ENCODE measurements around the gene ANKRD23.

ANKRD23 gene

GRCh38 chr2:96792772-96793749 lies 50.8 kb downstream of the ANKRD23 start:
- no peak for DNase-seq

- no peak for DNase-seq
Observed at GRCh38 chr2:96789245-96789617, 54.6 kb downstream of the ANKRD23 start.

GRCh38 chr2:96788442-96789244 lies 55.2 kb downstream of the ANKRD23 start:
- no peak for DNase-seq

Data from NCI-H2081 (cell line).